Progenitor cell of endocrine pancreas (in vitro differentiated cells): ENCODE data around the gene FAM222A. TPM values are rescaled to one million over a fixed set of nuclear protein-coding genes. Genes with fewer than 3 reads are reported as not detected.

Experiments
- DNase-seq: peaks from one replicate; pipeline ENCODE4 v3.0.0; 2021; ENCODE audit warnings: low spot score; ENCODE audit not compliant: unreplicated experiment
- H3K27ac Mint-ChIP-seq: 2 replicates; pipeline ENCODE4 v1.8.0; 2021; ENCODE audit warnings: mild to moderate bottlenecking, moderate library complexity, mixed read lengths
- H3K27me3 Mint-ChIP-seq: 2 replicates; pipeline ENCODE4 v1.8.0; 2021; ENCODE audit warnings: mixed read lengths
- H3K36me3 Mint-ChIP-seq: 2 replicates; pipeline ENCODE4 v1.8.0; 2022; ENCODE audit warnings: mixed read lengths; ENCODE audit not compliant: insufficient read depth
- H3K4me1 Mint-ChIP-seq: 2 replicates; pipeline ENCODE4 v1.8.0; 2021; ENCODE audit warnings: low read depth, mixed read lengths
- H3K4me3 Mint-ChIP-seq: 2 replicates; pipeline ENCODE4 v1.8.0; 2021; ENCODE audit warnings: low read depth, mild to moderate bottlenecking, moderate library complexity, mixed read lengths
- H3K9me3 Mint-ChIP-seq: 2 replicates; pipeline ENCODE4 v1.8.0; 2021; ENCODE audit warnings: low read depth, mixed read lengths
- total RNA-seq: library from RNA; stranded (reverse); gene quantifications from 2 replicates; pipeline ENCODE4 v1.2.1, GENCODE V29; 2021
- TF ChIP-seq, protein P1 (sequence below): fragments of 200-600 bp; sonication (generic); IDR thresholded peaks from one replicate; pipeline ENCODE4 v1.5.0; 2021; ENCODE audit warnings: antibody characterized with exemption, mild to moderate bottlenecking; ENCODE audit not compliant: unreplicated experiment

Gene FAM222A
- total RNA-seq, 1 donor from 2014 or later, result 11.6 TPM

DNA sequence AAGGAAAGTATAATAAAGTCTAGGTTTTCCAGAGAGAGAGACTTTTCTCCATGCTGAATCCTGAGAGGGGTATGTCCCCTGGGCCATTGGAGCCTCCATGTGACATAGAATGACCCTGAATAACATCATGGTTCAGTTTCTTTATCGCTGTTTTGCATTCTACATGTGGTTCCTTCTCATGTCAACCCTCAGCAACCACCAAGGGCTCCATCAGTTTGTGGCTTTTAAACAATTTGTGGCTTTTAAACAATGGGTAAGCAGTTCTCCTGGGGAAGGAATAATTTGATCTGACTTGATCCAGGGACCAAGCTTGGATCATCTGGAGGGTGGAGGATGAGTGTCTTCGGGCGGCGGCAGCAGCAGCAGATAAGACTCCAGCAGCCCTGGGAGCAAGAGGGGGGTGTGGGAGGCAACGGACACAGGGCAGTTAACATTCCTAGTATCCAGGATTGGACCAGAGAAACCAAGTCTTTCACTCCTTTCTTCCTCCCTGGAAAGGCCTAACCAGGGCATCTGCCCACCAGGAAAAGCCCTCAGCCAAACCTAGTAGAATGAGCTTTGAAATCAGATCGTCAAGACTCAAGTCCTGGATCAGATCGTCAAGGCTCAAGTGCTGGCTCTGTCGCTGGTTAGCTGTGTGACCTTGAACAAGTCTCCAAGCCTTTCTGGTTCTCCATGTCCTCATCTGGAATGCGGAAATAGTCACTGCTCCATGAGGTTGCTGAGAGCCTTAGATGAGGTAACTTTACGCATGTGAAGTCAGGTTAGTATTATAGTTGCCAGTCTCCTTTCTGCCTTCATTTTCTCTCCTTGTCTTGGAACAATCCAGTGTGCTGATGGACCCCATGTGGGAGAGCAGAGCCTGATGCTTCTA is 27.8 kb upstream of the FAM222A start:
- TF ChIP-seq, protein P1, sequence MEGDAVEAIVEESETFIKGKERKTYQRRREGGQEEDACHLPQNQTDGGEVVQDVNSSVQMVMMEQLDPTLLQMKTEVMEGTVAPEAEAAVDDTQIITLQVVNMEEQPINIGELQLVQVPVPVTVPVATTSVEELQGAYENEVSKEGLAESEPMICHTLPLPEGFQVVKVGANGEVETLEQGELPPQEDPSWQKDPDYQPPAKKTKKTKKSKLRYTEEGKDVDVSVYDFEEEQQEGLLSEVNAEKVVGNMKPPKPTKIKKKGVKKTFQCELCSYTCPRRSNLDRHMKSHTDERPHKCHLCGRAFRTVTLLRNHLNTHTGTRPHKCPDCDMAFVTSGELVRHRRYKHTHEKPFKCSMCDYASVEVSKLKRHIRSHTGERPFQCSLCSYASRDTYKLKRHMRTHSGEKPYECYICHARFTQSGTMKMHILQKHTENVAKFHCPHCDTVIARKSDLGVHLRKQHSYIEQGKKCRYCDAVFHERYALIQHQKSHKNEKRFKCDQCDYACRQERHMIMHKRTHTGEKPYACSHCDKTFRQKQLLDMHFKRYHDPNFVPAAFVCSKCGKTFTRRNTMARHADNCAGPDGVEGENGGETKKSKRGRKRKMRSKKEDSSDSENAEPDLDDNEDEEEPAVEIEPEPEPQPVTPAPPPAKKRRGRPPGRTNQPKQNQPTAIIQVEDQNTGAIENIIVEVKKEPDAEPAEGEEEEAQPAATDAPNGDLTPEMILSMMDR, result no peak
- H3K36me3 Mint-ChIP-seq, result no peaks in the 10 kb centered on the region
- peaks cover 6% of the 10 kb centered on the region for H3K27me3 Mint-ChIP-seq
- no peak overlapping the region for H3K4me3 Mint-ChIP-seq
- no peak for DNase-seq
- H3K9me3 Mint-ChIP-seq, result no peaks in the 10 kb centered on the region
- no peaks in the 10 kb centered on the region for H3K4me1 Mint-ChIP-seq
- no peak overlapping the region for H3K27ac Mint-ChIP-seq

DNA sequence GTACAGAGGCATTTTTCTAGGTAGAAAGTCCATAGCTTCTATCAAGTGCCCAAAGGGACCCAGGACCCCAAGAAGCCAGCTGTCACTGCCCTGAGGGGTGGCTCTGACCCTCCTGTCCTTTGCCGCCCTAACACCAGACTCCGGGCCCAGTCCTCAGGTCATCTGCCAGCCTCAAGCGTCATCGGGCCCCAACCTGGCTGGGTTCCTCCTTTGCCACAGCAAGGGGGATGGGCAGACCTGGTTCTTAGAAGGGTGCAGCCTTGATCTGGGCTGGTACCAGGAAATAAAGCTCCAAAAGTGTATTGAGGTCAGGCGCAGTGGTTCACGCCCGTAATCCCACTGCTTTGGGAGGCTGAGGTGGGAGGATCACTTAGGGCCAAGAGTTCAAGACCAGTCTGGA is 27.1 kb upstream of the FAM222A start:
- H3K36me3 Mint-ChIP-seq, result no peaks in the 10 kb centered on the region
- no peaks in the 10 kb centered on the region for H3K4me1 Mint-ChIP-seq
- TF ChIP-seq, protein P1, result no peak
- H3K9me3 Mint-ChIP-seq, result no peaks in the 10 kb centered on the region
- no peak for DNase-seq
- H3K27me3 Mint-ChIP-seq, result peaks cover 6% of the 10 kb centered on the region
- no peak overlapping the region for H3K27ac Mint-ChIP-seq
- no peak overlapping the region for H3K4me3 Mint-ChIP-seq

DNA sequence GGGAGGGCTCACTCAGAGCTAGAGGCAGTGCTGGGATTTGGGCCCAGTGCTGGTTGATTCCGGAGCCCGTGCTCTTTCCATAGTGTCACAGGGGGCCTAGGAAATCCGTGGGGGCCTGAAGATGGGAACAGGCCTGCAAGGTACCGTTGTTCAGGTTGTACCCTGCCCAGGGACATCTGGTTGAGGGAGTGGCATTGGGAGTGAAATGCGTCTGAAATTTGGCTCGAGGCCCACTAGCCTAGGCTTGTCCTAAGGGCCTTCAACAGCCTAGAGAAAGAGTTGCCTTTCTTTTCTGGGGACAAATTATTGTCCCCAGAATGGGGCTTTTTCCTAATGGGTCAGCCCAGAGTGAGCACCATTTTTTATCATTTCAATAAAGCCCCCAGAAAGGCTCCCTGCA is 26.4 kb upstream of the FAM222A start:
- no peak for DNase-seq
- TF ChIP-seq, protein P1, result no peak
- Mint-ChIP-seq H3K4me3 (no peak overlapping the region), H3K36me3 (no peaks in the 10 kb centered on the region), H3K4me1 (no peaks in the 10 kb centered on the region), H3K9me3 (no peaks in the 10 kb centered on the region), H3K27me3 (peaks cover 6% of the 10 kb centered on the region), H3K27ac (no peak overlapping the region)

DNA sequence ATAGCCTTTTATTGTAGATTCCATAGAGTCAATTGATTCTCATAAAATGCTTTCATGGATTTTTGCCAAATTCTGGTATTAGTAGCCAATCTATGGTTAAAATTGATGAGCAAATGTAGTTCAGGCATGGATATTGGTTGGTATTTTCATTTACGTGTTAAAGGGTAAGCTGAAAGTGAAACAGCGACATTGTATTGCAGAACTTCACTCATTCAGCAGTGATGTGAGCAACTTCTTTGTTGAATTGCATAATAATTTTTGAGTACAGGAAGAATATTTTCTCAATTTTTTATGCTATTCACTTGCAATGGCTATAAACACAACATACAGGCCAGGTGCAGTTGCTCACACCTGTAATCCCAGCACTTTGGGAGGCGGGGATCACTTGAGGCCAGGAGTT is 24.2 kb upstream of the FAM222A start:
- Mint-ChIP-seq H3K9me3 (no peaks in the 10 kb centered on the region), H3K4me3 (no peak overlapping the region), H3K27ac (no peak overlapping the region), H3K4me1 (no peaks in the 10 kb centered on the region), H3K36me3 (no peaks in the 10 kb centered on the region), H3K27me3 (peaks cover 13% of the 10 kb centered on the region)
- TF ChIP-seq, protein P1, result no peak
- DNase-seq, result no peak

DNA sequence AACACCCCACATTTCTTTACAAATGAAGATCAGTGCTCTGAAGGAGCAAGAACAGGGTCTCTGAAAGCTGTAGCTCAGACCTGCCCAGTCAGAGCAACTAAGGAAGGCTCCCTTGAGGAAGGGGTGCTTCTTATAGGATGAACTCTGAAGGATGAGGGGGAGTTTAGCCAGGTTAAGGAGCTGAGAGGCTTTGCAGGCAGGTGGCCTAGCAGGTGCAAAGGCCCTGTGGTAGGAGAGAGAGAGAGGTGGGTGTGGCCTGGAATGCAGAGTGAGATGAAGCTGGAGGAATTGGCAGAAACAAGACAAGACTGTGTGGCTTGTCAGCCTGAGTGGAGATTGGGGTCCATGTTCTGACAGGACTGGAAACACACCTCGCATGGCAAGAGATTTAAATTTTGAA is 20.5 kb upstream of the FAM222A start:
- TF ChIP-seq, protein P1, result no peak
- H3K27ac Mint-ChIP-seq, result no peak overlapping the region
- no peak for DNase-seq
- no peaks in the 10 kb centered on the region for H3K36me3 Mint-ChIP-seq
- no peaks in the 10 kb centered on the region for H3K9me3 Mint-ChIP-seq
- peaks cover under 1% of the 10 kb centered on the region for H3K4me1 Mint-ChIP-seq
- no peak overlapping the region for H3K4me3 Mint-ChIP-seq
- H3K27me3 Mint-ChIP-seq, result peaks cover 13% of the 10 kb centered on the region
